Mesodermal cell (in vitro differentiated cells): ENCODE measurements around the gene GPAM.

Source experiments
- H3K27ac ChIP-seq: 2 replicates; pipeline ENCODE4 v1.7.0; 2013; ENCODE audit warnings: mild to moderate bottlenecking, low read depth, low read length, moderate library complexity; ENCODE audit not compliant: severe bottlenecking
- H3K36me3 ChIP-seq: 2 replicates; pipeline ENCODE4 v1.7.1; 2013; ENCODE audit warnings: mild to moderate bottlenecking, low read length, moderate library complexity; ENCODE audit not compliant: control insufficient read depth, insufficient read depth
- H3K4me1 ChIP-seq: one replicate; pipeline ENCODE4 v1.7.1; 2013; ENCODE audit warnings: mild to moderate bottlenecking, low read length; ENCODE audit not compliant: insufficient read depth, control insufficient read depth, poor library complexity, severe bottlenecking
- H3K4me3 ChIP-seq: 2 replicates; pipeline ENCODE4 v1.7.0; 2013; ENCODE audit warnings: low read length, control low read depth, mild to moderate bottlenecking; ENCODE audit not compliant: insufficient read depth, poor library complexity, severe bottlenecking; ENCODE audit errors: extremely low read depth
- H3K9me3 ChIP-seq: 2 replicates; pipeline ENCODE4 v1.7.1; 2013; ENCODE audit warnings: mild to moderate bottlenecking, low read length, moderate library complexity; ENCODE audit not compliant: control insufficient read depth
- WGBS, 2 experiments: methylation state at CpG; one replicate each; pipeline ENCODE4 v1.1.5; 2013; ENCODE audit warnings: missing lambda C conversion rate in 2 of 2; ENCODE audit not compliant: insufficient coverage in 2 of 2; 5-methylcytosine and 5-hydroxymethylcytosine counted together

GPAM gene

DNA sequence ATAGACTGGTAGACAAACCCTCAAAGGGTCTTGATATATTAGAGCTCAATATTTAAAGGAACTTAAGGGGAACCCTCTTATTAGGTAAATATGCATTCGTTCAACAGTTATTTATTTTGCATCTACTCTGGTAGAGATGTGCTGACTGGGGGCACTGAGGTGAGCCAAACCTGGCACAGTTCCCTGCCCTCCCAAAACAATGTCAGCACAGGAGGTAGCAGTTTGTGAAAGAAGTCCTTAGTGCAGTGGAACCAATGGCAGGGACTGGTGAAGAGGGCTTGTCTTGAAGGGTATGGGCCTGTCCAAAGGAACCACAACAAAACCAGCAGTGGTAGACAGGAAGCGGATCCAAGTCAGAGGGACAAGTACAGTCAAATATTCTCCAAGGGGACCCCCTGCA lies 32.6 kb upstream of the GPAM start:
- H3K36me3 ChIP-seq, result no peaks in the 10 kb centered on the region
- 100% methylated on average over 1 of the region's 2 CpGs; no CpG with 5 or more reads in 1 of the 2 experiments for WGBS, 2 experiments
- H3K9me3 ChIP-seq, result peaks cover 9% of the 10 kb centered on the region
- no peaks in the 10 kb centered on the region for H3K4me1 ChIP-seq
- no peak overlapping the region for H3K4me3 ChIP-seq
- H3K27ac ChIP-seq, result no peak overlapping the region

DNA sequence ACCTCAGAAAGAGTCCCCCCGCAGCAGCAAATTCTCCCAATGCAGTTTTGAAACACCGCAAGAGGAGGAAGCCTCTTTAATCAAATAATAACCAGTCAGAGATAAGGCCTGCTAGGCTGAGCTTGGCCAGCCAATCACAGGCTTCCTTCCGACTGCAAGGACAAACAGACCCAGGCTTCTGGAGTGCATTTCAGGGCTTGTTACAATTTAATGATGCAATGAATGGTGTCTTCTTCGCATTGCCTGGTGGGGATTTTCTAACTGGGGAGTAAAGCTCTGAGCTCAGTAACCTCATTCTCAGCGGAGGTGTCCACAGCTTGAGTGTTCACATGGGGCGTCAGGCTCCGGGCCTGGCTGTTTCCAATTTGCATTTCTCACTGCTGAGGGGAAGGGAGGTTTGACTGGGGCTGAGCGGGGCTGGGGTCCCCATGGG lies 31.8 kb upstream of the GPAM start:
- no peaks in the 10 kb centered on the region for H3K36me3 ChIP-seq
- no peaks in the 10 kb centered on the region for H3K4me1 ChIP-seq
- peaks cover 6% of the 10 kb centered on the region for H3K9me3 ChIP-seq
- H3K27ac ChIP-seq, result no peak overlapping the region
- no peak overlapping the region for H3K4me3 ChIP-seq
- 86 to 88% methylated on average over 6 to 8 of the region's 8 CpGs for WGBS, 2 experiments

DNA sequence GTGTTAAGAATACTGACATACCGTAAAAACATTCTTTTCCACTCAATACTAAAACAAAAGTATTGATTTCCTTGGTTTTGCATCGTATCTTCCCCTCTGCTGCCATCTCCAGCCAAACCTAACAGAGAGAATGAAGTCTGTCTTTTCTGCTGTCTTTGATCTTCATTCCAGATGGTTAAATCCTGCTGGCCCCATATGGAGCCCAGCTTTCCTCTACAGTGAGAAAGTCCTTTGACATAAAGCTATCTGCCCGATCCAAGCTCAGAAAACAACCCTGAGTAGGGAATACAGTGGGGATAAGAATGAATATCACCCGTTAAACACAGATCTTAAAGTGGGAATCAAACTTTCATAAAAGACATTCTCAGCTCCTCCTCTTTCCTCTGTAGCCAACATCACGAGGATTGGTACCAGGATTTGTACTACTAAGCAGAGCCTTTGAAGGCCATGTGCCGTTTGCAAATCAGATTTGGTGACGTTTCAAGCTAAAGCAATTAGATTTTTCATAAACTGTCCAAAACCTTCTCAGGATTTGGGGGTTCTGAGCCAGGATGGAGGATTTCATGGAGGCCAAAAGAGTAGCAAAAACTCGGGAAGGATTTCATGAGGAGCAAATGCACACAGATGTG lies 30.8 kb upstream of the GPAM start:
- H3K4me3 ChIP-seq, result no peak overlapping the region
- WGBS, 2 experiments, result 88 to 90% methylated on average over 2 to 5 of the region's 8 CpGs
- H3K36me3 ChIP-seq, result no peaks in the 10 kb centered on the region
- H3K9me3 ChIP-seq, result no peaks in the 10 kb centered on the region
- no peaks in the 10 kb centered on the region for H3K4me1 ChIP-seq
- no peak overlapping the region for H3K27ac ChIP-seq

DNA sequence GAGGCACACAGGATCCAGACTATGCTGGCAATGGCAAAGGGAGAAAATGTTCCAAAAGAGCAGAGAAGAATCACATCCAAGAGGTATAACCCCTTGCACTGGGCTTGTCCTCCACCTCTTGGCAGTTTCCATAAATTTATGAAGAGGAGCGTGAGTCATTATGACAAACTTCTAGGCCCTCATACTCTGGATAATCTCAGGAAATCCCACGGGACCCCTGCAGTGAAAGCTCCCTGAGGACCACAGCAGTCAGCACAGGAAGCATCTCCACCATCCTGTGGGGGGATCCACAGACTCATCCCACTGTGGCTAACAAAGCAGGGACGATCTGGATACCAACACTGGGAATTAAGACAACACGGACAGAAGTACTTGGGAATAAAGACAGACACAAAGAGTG lies 30.3 kb upstream of the GPAM start:
- Histone ChIP-seq H3K4me3 (no peak overlapping the region), H3K9me3 (no peaks in the 10 kb centered on the region), H3K27ac (no peak overlapping the region), H3K36me3 (no peaks in the 10 kb centered on the region), H3K4me1 (no peaks in the 10 kb centered on the region)
- 90 to 96% methylated on average over 3 of the region's 4 CpGs for WGBS, 2 experiments

DNA sequence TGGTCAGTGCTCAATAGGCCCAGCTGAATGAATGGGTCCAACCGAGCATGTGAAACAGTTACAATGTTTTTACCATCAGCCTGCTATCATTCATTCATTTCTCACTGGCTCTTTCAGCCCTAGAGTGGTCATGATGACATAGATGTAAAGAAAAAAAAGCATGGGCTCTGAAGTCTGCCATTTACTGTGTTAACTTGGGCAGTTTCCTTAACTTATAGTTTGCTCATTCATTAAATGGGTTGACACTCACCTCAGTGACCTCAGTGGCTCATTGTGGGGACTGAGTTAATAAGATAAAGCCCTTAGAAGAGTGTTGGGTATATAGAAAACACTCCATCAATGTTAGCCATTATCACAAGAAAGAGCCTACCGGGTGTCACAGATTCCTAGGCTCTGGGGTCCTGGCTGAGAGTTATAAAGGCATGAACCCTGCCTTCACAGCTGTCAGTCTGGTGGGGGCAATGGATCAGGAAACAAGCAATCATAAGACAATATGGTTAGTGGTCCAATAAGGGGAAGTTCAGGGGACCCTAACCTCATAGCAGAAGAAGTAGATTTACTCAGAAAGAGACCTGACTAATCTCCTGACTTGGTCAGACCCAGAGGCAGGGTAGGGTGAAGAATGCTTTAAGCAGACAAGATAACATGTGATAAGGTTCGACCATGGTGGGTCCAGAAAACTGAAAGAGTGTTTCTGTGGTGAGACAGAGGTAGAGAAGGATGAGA lies 29.7 kb upstream of the GPAM start:
- Histone ChIP-seq H3K4me1 (no peaks in the 10 kb centered on the region), H3K36me3 (no peaks in the 10 kb centered on the region), H3K9me3 (no peaks in the 10 kb centered on the region), H3K27ac (no peak overlapping the region), H3K4me3 (no peak overlapping the region)
- 75 to 85% methylated on average over 1 to 2 of the region's 3 CpGs for WGBS, 2 experiments

DNA sequence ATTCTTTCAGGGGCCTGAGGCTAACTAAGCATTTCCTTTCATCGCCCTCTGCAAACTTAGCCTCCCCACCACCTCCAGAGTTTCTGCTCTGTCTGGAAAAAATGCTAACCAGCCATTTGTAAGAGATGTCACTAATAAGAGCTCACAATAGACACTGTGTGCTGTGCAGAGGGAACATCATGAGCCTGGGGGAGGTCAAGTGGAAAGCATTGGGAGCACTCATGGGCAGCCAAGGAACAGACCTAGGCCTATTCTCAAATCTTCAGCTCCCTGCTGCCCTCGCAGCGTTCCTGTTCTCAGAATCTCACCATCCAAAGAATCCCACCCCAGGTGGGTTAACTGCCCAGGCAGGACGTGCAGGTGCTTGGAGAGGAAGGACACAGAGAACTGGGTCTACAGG lies 27.1 kb upstream of the GPAM start:
- Histone ChIP-seq H3K27ac (no peak overlapping the region), H3K4me3 (no peak overlapping the region), H3K9me3 (no peaks in the 10 kb centered on the region), H3K36me3 (no peaks in the 10 kb centered on the region), H3K4me1 (no peaks in the 10 kb centered on the region)
- no CpG with 5 or more reads among the region's 4 CpGs for WGBS, 2 experiments

DNA sequence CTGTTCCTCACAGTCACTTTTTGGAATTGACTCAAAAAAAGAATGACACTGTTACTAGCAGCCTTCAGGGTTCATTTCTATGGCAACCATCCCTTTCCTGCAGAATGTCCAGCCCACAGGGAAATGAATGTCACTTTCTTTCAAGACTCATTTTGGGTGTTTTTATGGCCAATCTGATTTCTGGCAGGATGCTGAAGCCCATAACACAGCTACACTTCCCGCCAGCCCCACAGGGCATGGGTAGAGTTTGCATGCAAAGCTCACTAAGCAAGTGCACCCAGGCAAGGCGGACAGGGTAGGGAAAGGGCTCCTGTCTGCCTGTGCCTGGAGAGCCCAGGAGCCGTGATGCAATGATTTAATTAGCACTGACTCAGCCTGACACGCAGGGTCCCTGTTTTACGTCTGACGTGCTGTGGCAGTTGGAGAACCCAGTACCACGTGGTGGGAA lies 26.1 kb upstream of the GPAM start:
- Histone ChIP-seq H3K4me3 (no peak overlapping the region), H3K9me3 (no peaks in the 10 kb centered on the region), H3K27ac (peak overlapping the region; percentile 86), H3K4me1 (no peaks in the 10 kb centered on the region), H3K36me3 (no peaks in the 10 kb centered on the region)
- WGBS, 2 experiments, result 85 to 87% methylated on average over 4 to 6 of the region's 7 CpGs

DNA sequence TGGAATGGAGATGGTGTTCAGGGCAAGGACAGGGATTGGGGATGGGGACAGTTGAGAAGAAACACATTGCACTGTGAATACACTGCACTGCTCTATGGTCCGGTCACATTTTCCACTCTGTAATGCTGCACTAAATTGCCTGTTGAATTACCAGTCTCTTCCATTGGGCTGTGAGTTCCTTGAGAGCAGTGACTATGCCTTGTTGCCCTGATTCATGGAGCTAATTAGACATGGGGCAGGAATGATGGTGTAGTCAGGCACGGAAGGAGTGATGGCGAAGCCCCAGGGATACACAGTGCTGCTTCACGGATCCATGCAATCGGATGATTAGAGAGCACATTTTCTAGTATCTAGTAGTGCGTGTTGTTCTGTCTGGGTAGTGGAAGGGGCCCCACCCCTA lies 25.4 kb upstream of the GPAM start:
- no peaks in the 10 kb centered on the region for H3K9me3 ChIP-seq
- WGBS, 2 experiments, result 80 to 84% methylated on average over 3 to 5 of the region's 6 CpGs
- H3K4me1 ChIP-seq, result no peaks in the 10 kb centered on the region
- no peaks in the 10 kb centered on the region for H3K36me3 ChIP-seq
- H3K4me3 ChIP-seq, result no peak overlapping the region
- H3K27ac ChIP-seq, result peak overlapping the region; percentile 86

DNA sequence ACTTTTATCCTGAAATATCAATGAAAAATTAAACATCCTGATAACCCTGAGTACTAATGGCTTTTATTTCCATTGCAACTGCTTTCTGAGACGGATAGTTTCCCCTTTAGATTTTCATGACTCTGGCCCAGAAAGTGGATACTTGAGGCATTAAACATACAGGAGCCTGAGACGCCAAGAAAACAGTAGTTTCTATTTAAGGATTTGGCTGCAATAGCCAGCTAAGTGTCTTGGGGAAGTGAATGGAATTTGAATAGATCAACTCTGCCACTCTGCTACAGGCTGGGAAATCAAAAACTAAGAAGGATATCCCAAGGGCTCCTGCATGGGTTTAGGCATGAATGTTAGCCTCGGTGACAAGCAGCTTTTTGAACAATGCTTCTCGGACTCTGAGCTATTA lies 24.7 kb upstream of the GPAM start:
- Histone ChIP-seq H3K36me3 (no peaks in the 10 kb centered on the region), H3K4me1 (no peaks in the 10 kb centered on the region), H3K27ac (no peak overlapping the region), H3K4me3 (no peak overlapping the region), H3K9me3 (no peaks in the 10 kb centered on the region)
- WGBS, 2 experiments, result 78 to 87% methylated on average over 3 of the region's 4 CpGs

DNA sequence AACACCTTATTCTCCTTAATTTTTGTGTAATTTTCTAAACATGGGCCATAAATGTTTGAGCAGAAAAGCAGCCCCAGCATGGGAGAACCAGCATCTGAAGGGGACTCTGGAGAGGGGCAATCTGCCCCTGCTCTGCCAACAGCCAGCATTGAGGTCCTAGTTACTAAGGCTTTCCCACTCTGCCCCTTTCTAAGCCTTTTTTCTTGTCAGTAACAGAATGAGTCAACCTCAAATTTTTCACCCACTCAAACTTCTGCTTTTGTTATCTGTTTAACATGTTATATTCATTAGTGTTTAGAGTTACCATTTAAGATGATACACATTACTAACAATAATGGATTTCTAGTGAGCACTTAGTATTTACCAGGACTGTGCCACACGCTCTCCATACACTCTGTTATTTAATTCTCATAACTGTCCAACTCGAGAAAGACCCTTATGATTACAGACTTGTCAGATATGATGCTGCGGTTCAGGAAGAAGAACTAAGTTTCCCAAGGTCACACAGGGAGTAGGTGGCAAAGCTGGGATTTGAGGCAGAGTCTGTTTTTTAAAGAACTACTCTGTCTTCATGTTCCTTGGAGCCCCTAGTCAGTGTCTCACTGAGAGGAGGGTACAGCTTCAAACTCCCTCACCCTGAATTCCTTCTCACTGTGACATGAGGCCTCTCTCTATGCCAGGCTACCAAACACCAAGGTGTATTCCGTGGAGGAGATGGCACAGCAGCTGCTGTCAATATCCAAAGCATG lies 19.9 kb upstream of the GPAM start:
- Histone ChIP-seq H3K9me3 (no peaks in the 10 kb centered on the region), H3K36me3 (no peaks in the 10 kb centered on the region), H3K4me1 (peaks cover 4% of the 10 kb centered on the region), H3K4me3 (no peak overlapping the region), H3K27ac (no peak overlapping the region)
- 69 to 90% methylated on average over 4 of the region's 4 CpGs for WGBS, 2 experiments
